Measurements from ENCODE around the gene VTA1.
"Not testable (repeated sequence)": the region's sequence is repeated elsewhere in the genome, so short reads cannot be mapped to it uniquely, and the experiment has no call there.

Gene VTA1

DNA sequence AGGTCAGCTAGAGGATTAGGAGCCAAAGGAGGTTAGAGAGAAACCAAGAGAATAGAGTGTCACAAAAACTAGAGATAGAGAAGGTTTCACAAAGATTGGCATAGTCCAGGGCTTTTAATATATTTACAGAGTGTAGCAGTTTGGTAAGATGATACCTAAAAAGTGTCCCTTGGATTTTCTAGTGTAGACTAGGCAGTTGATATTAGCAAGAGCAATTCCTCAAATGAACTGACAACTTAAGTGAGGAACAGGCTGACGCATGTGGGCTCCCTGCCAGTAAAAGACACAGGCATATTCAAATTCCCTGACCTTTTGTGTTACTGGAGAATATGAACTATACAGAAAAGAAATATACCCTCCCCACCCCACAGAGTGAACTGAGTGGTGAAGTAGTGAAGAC lies 40.1 kb downstream of the VTA1 start:
- H3K4me1 ChIP-seq (ENCODE audit: control insufficient read depth, insufficient read depth, low read length, poor library complexity, severe bottlenecking): no peaks in the 10 kb centered on the region
- no peak overlapping the region for H3K4me3 ChIP-seq (ENCODE audit: insufficient read depth, low read depth, low read length, poor library complexity, severe bottlenecking)
- no peak overlapping the region for H3K27ac ChIP-seq (ENCODE audit: insufficient read depth, low read length, poor library complexity, severe bottlenecking)
- no peaks in the 10 kb centered on the region for H3K9me3 ChIP-seq (ENCODE audit: control insufficient read depth, low read length)
- no peaks in the 10 kb centered on the region for H3K27me3 ChIP-seq (replicated peaks; ENCODE audit: control insufficient read depth, insufficient read depth, low read length, poor library complexity, severe bottlenecking)
- no peaks in the 10 kb centered on the region for H3K36me3 ChIP-seq (ENCODE audit: control insufficient read depth, insufficient read depth, low read length)
- DNase-seq: no peak

DNA sequence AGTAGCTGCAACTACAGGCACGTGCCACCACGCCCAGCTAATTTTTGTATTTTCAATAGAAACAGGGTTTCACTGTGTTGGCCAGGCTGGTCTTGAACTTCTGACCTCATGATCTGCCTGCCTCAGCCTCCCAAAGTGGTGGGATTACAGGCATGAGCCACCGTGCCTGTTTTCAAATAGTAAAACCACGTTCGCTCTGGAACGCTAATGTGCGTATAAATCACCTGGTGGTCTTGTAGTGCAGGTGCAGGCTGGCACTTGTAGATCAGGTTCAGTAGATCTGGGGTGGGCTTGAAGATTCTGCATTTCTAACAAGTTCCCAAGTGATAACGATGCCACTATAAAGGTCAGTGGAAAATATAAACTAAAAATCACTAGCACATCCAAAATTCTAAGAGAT lies 41.3 kb downstream of the VTA1 start:
- not testable (repeated sequence) for H3K4me1 ChIP-seq (ENCODE audit: control insufficient read depth, insufficient read depth, low read length, poor library complexity, severe bottlenecking); H3K4me3 ChIP-seq (ENCODE audit: insufficient read depth, low read depth, low read length, poor library complexity, severe bottlenecking); DNase-seq; H3K27ac ChIP-seq (ENCODE audit: insufficient read depth, low read length, poor library complexity, severe bottlenecking); H3K36me3 ChIP-seq (ENCODE audit: control insufficient read depth, insufficient read depth, low read length); H3K27me3 ChIP-seq (replicated peaks; ENCODE audit: control insufficient read depth, insufficient read depth, low read length, poor library complexity, severe bottlenecking); H3K9me3 ChIP-seq (ENCODE audit: control insufficient read depth, low read length)

DNA sequence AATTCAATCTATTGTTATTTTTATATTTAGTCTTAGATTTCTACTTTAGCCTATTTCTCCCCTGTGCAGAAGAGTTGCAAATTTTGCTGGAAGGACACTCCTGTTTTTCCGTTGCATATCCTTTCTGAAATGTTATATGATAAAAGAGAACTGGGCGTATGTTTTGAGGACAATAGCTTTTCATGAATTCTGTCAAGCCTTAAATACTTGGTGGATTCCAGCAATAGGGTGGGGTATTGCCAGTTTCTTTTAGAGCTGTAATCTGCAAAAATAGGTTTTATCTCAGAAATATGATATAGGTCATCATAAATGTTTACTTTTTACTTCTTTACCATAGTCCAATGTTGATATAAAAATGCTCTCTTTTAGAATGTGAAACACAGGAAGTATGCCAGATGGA lies 42.0 kb downstream of the VTA1 start:
- no peak overlapping the region for H3K27ac ChIP-seq (ENCODE audit: insufficient read depth, low read length, poor library complexity, severe bottlenecking)
- no peak for DNase-seq
- H3K9me3 ChIP-seq (ENCODE audit: control insufficient read depth, low read length): no peaks in the 10 kb centered on the region
- no peak overlapping the region for H3K4me3 ChIP-seq (ENCODE audit: insufficient read depth, low read depth, low read length, poor library complexity, severe bottlenecking)
- no peaks in the 10 kb centered on the region for H3K27me3 ChIP-seq (replicated peaks; ENCODE audit: control insufficient read depth, insufficient read depth, low read length, poor library complexity, severe bottlenecking)
- no peaks in the 10 kb centered on the region for H3K36me3 ChIP-seq (ENCODE audit: control insufficient read depth, insufficient read depth, low read length)
- H3K4me1 ChIP-seq (ENCODE audit: control insufficient read depth, insufficient read depth, low read length, poor library complexity, severe bottlenecking): peaks cover 3% of the 10 kb centered on the region

DNA sequence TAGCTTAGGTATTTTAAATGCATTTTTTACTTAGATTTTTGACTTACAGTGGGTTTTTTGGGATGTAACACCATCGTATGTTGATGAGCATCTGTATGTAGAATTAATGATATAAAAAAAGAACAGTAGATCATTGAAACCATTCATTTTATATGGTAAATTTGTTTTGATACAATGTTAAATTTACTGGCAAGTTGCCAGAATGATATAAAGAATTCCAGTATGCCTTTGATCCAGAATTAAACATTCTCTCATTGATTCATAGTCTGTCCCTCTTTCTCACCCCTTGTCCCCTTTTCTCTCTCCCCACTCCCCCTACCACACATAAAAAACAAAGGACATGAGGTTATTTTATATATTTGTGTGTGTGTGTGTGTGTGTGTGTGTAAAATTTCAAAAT lies 45.3 kb downstream of the VTA1 start:
- Histone ChIP-seq H3K9me3 (ENCODE audit: control insufficient read depth, low read length) (no peaks in the 10 kb centered on the region), H3K27ac (ENCODE audit: insufficient read depth, low read length, poor library complexity, severe bottlenecking) (no peak overlapping the region), H3K27me3 (replicated peaks; ENCODE audit: control insufficient read depth, insufficient read depth, low read length, poor library complexity, severe bottlenecking) (no peaks in the 10 kb centered on the region), H3K36me3 (ENCODE audit: control insufficient read depth, insufficient read depth, low read length) (no peaks in the 10 kb centered on the region), H3K4me1 (ENCODE audit: control insufficient read depth, insufficient read depth, low read length, poor library complexity, severe bottlenecking) (peaks cover 3% of the 10 kb centered on the region), H3K4me3 (ENCODE audit: insufficient read depth, low read depth, low read length, poor library complexity, severe bottlenecking) (no peak overlapping the region)
- DNase-seq: no peak

DNA sequence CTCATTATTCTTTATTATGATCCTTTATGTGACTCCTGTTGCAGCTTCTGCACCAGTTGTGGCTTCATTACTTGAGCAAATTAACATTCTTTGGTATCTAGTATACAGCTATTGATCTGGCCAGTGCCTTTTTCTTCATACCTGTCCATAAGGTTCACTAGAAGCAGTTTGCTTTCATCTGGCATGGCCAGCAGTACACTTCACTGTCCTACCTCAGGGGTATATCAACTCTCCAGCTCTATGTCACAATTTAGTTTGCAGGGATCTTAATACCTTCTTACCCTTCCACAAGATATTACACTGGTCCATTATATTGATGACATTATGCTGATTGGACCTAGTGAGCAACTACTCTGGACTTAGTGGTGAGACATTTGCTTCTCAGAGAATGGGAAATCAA lies 46.6 kb downstream of the VTA1 start:
- Histone ChIP-seq H3K27me3 (replicated peaks; ENCODE audit: control insufficient read depth, insufficient read depth, low read length, poor library complexity, severe bottlenecking) (no peaks in the 10 kb centered on the region), H3K27ac (ENCODE audit: insufficient read depth, low read length, poor library complexity, severe bottlenecking) (no peak overlapping the region), H3K4me1 (ENCODE audit: control insufficient read depth, insufficient read depth, low read length, poor library complexity, severe bottlenecking) (peaks cover 3% of the 10 kb centered on the region), H3K36me3 (ENCODE audit: control insufficient read depth, insufficient read depth, low read length) (no peaks in the 10 kb centered on the region), H3K4me3 (ENCODE audit: insufficient read depth, low read depth, low read length, poor library complexity, severe bottlenecking) (no peak overlapping the region), H3K9me3 (ENCODE audit: control insufficient read depth, low read length) (no peaks in the 10 kb centered on the region)
- DNase-seq: no peak

DNA sequence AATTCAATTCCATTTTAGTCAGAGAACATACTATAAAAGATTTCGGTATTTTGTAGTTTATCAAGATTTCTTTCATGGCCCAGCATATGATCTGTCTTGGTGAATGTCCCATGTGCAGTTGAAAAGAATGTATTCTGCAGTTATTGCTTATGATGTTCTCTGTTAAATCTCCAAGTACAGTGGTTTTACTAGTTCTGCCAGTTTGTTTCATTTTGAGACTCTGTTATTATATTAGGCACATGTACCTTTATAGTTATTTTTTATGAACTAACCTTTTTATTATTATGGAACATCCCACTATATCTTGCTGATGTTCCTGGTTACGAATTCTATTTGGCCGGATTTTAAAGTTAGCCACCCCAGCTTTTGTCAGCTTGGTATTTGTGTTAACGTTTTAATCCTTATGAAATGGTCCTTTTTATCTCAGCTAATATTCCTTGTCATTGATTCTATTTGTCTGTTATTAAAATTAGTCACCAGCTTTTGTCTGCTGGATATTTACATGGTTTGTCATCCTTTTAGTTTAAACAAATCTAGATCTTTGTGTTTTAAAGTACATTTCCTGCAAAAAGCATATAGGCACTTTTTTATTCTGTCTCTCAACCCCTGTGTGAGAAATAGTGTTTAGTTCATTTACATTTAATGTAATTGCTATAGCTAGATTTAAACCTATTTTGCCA lies 48.9 kb downstream of the VTA1 start:
- no peak for DNase-seq
- Histone ChIP-seq H3K4me1 (ENCODE audit: control insufficient read depth, insufficient read depth, low read length, poor library complexity, severe bottlenecking) (peaks cover 3% of the 10 kb centered on the region), H3K27me3 (replicated peaks; ENCODE audit: control insufficient read depth, insufficient read depth, low read length, poor library complexity, severe bottlenecking) (no peaks in the 10 kb centered on the region), H3K9me3 (ENCODE audit: control insufficient read depth, low read length) (no peaks in the 10 kb centered on the region), H3K4me3 (ENCODE audit: insufficient read depth, low read depth, low read length, poor library complexity, severe bottlenecking) (no peak overlapping the region), H3K36me3 (ENCODE audit: control insufficient read depth, insufficient read depth, low read length) (peaks cover 14% of the 10 kb centered on the region), H3K27ac (ENCODE audit: insufficient read depth, low read length, poor library complexity, severe bottlenecking) (no peak overlapping the region)

DNA sequence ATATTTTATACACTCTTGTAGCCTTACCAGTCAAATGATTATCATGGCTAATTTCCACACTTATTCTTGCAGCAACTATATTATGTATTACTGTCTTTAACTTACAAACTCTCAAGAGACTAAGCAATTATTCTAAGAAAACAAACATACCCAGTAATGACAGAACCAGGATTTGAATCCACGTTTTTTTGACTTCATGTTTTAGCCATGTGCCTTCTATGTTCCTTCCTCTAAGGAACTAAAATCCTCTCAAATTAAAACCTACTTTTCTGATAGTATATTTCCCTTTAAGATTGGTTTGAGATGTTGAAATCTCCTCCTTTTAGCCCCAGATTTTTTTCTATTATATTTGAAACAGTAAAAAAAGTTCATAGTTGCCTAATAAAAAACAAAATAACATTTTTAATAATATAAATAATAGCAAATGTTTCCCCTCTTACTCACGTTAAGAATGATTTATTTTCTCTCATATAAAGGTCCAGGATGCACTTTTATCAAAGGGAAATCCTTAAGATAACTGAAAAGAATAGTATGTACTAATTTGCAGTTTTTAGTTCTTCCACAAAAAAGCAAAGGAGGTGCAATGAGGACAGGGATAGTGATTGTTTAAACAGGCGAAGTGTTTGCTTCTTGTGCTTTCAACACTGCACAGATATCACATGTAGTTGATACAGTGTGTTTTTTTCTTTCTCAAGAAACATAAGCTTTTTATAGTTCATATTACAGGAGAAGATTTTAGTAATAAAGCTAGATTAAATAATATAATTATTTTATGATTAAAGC lies 54.0 kb downstream of the VTA1 start:
- no peak overlapping the region for H3K4me3 ChIP-seq (ENCODE audit: insufficient read depth, low read depth, low read length, poor library complexity, severe bottlenecking)
- no peaks in the 10 kb centered on the region for H3K4me1 ChIP-seq (ENCODE audit: control insufficient read depth, insufficient read depth, low read length, poor library complexity, severe bottlenecking)
- DNase-seq: no peak
- no peak overlapping the region for H3K27ac ChIP-seq (ENCODE audit: insufficient read depth, low read length, poor library complexity, severe bottlenecking)
- no peaks in the 10 kb centered on the region for H3K27me3 ChIP-seq (replicated peaks; ENCODE audit: control insufficient read depth, insufficient read depth, low read length, poor library complexity, severe bottlenecking)
- H3K9me3 ChIP-seq (ENCODE audit: control insufficient read depth, low read length): no peaks in the 10 kb centered on the region
- H3K36me3 ChIP-seq (ENCODE audit: control insufficient read depth, insufficient read depth, low read length): peaks cover 42% of the 10 kb centered on the region

DNA sequence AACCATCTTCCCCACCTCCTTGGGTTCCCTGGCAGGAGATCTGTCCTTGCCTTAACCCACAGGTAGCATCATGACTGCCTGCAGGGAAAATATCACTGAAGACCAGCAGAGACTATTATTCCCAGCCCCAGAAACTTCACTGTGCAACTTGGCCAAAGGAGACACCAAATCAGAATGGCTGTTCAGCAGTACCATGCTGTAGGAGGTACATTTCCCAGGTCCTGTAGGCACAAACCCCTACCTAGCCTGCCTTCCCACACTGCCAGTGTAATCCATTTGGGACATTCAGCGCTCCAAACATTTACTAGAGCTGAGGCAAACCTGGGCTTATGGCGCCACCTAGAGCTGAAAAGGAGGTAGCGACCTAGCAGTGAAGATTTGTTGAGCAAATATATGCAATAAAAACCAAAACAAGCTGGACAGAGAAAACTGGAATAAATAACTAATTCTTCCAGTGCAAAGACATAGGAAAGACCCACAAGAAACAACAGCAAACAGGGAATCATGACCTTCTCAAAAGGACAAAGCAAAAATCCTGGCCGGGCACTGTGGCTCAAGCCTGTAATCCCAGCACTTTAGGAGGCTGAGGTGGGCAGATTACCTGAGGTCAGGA lies 60.3 kb downstream of the VTA1 start:
- no peaks in the 10 kb centered on the region for H3K4me1 ChIP-seq (ENCODE audit: control insufficient read depth, insufficient read depth, low read length, poor library complexity, severe bottlenecking)
- no peaks in the 10 kb centered on the region for H3K27me3 ChIP-seq (replicated peaks; ENCODE audit: control insufficient read depth, insufficient read depth, low read length, poor library complexity, severe bottlenecking)
- no peaks in the 10 kb centered on the region for H3K9me3 ChIP-seq (ENCODE audit: control insufficient read depth, low read length)
- H3K36me3 ChIP-seq (ENCODE audit: control insufficient read depth, insufficient read depth, low read length): peaks cover 34% of the 10 kb centered on the region
- H3K27ac ChIP-seq (ENCODE audit: insufficient read depth, low read length, poor library complexity, severe bottlenecking): no peak overlapping the region
- DNase-seq: peak in 2 of 3 donors; percentile 10 to 34
- no peak overlapping the region for H3K4me3 ChIP-seq (ENCODE audit: insufficient read depth, low read depth, low read length, poor library complexity, severe bottlenecking)

DNA sequence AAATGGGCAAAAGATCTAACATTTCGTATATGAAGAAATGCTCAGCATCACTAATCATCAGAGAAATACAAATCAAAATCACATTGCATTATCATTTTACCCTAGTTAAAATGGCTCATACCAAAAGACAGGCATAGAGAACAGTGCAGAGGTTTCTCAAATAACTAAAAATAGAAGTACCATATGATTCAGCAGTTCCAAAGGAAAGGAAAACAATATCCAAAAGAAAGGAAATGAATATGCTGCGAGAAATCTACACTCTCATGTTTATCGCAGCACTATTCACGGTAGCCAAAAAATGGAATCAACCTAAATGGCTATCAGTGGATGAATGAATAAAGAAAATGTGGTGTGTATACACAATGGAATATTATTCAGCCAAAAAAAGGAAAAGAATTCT lies 63.5 kb downstream of the VTA1 start:
- Histone ChIP-seq H3K9me3 (ENCODE audit: control insufficient read depth, low read length) (no peaks in the 10 kb centered on the region), H3K27ac (ENCODE audit: insufficient read depth, low read length, poor library complexity, severe bottlenecking) (no peak overlapping the region), H3K36me3 (ENCODE audit: control insufficient read depth, insufficient read depth, low read length) (peaks cover 24% of the 10 kb centered on the region), H3K27me3 (replicated peaks; ENCODE audit: control insufficient read depth, insufficient read depth, low read length, poor library complexity, severe bottlenecking) (no peaks in the 10 kb centered on the region), H3K4me3 (ENCODE audit: insufficient read depth, low read depth, low read length, poor library complexity, severe bottlenecking) (no peak overlapping the region), H3K4me1 (ENCODE audit: control insufficient read depth, insufficient read depth, low read length, poor library complexity, severe bottlenecking) (no peaks in the 10 kb centered on the region)
- DNase-seq: no peak

DNA sequence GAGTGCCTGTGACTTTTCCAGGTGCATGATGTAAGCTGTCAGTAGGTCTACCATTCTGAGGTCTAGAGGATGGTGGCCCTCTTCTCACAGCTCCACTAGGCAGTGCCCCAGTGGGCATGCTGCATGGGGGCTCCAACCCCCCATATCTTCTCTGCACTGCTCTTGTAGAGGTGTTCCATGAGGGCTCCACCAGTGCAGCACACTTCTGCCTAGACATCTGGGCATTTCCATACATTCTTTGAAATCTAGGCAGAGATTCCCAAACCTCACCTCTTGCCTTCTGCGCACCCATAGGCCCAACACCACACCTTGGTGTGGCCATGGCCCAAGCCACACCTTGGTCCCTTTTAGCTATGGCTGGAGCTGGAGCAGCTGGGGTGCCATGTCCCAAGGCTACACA lies 66.3 kb downstream of the VTA1 start:
- no peaks in the 10 kb centered on the region for H3K27me3 ChIP-seq (replicated peaks; ENCODE audit: control insufficient read depth, insufficient read depth, low read length, poor library complexity, severe bottlenecking)
- no peak overlapping the region for H3K4me3 ChIP-seq (ENCODE audit: insufficient read depth, low read depth, low read length, poor library complexity, severe bottlenecking)
- H3K36me3 ChIP-seq (ENCODE audit: control insufficient read depth, insufficient read depth, low read length): peaks cover 25% of the 10 kb centered on the region
- H3K4me1 ChIP-seq (ENCODE audit: control insufficient read depth, insufficient read depth, low read length, poor library complexity, severe bottlenecking): no peaks in the 10 kb centered on the region
- no peaks in the 10 kb centered on the region for H3K9me3 ChIP-seq (ENCODE audit: control insufficient read depth, low read length)
- H3K27ac ChIP-seq (ENCODE audit: insufficient read depth, low read length, poor library complexity, severe bottlenecking): no peak overlapping the region
- no peak for DNase-seq
